ENCODE data around the gene VPS9D1. TPM values are rescaled to one million over a fixed set of nuclear protein-coding genes. Genes with fewer than 3 reads are reported as not detected.

Gene VPS9D1
- total and polyA plus RNA-seq, 2 experiments from 2014 or later = 2.1 to 2.2 TPM

- Histone ChIP-seq H2AFZ (no peak overlapping the region), H4K20me1 (replicated peaks; ENCODE audit: insufficient read depth) (peaks cover 4% of the 10 kb centered on the region; the same call in 1 of the 2 replicates), H3K9me2 (ENCODE audit: insufficient read depth) (no peaks in the 10 kb centered on the region), H3F3A (replicated peaks; ENCODE audit: low read depth) (0 out of 2 replicates have a peak, but pooled peaks cover 6% of the 10 kb centered on the region), H3K27me3 (ENCODE audit: insufficient read depth) (no peaks in the 10 kb centered on the region), H3K27ac (ENCODE audit: low read depth) (no peak overlapping the region), H3K4me2 (no peak overlapping the region), H3K4me3 (no peak overlapping the region), H3K36me3 (ENCODE audit: insufficient read depth) (0 out of 2 replicates have a peak, but pooled peaks cover 2% of the 10 kb centered on the region), H3K79me2 (replicated peaks; ENCODE audit: insufficient read depth) (0 out of 2 replicates have a peak, but pooled peaks cover 2% of the 10 kb centered on the region), H3K4me1 (ENCODE audit: insufficient read depth) (no peaks in the 10 kb centered on the region)
- Mint-ChIP-seq H3K27ac (no peak overlapping the region), H3K9me3 (no peaks in the 10 kb centered on the region), H3K27me3 (ENCODE audit: insufficient read depth, low read depth, poor library complexity) (peaks cover 18% of the 10 kb centered on the region), H3K4me1 (no peaks in the 10 kb centered on the region), H3K4me3 (no peak overlapping the region), H3K36me3 (ENCODE audit: low read depth) (peaks cover 42% of the 10 kb centered on the region)
- no peak for ATAC-seq
- TF ChIP-seq REST (IDR thresholded peaks at IDR 0.05; ENCODE audit: unreplicated experiment) = no peak
- TF ChIP-seq NANOG (IDR thresholded peaks at IDR 0.05; ENCODE audit: borderline replicate concordance) = no peak
- no peak for TF ChIP-seq STAT1 (IDR thresholded peaks at IDR 0.05; ENCODE audit: unreplicated experiment)
- no peak for TF ChIP-seq ETS1 (IDR thresholded peaks at IDR 0.05)
- no peak for TF ChIP-seq ZNF331 (CRISPR knock-in tag; IDR thresholded peaks at IDR 0.05; ENCODE audit: low read depth)
- TF ChIP-seq CREB1 (CRISPR knock-in tag; IDR thresholded peaks at IDR 0.05; ENCODE audit: low read depth) = no peak
- TF ChIP-seq EZH2phosphoT487 (IDR thresholded peaks at IDR 0.05; ENCODE audit: unreplicated experiment) = no peak
- DNase-seq (ENCODE audit: low spot score) = no peak
Measured at GRCh38 chr16:89693289-89693731, 27.4 kb downstream of the VPS9D1 start.

- no peak for ATAC-seq
- 0 out of 2 replicates have a peak, but pooled peaks cover 8% of the 10 kb centered on the region for H3K4me1 ChIP-seq (ENCODE audit: insufficient read depth)
- H3K36me3 Mint-ChIP-seq (ENCODE audit: low read depth) = peaks cover 50% of the 10 kb centered on the region
- H3K4me3 Mint-ChIP-seq = no peak overlapping the region
- no peak for DNase-seq (ENCODE audit: low spot score)
- H3F3A ChIP-seq (replicated peaks; ENCODE audit: low read depth) = 0 out of 2 replicates have a peak, but pooled peaks cover 10% of the 10 kb centered on the region
- peaks cover 7% of the 10 kb centered on the region; the same call in 2 of the 3 replicates for H3K4me1 Mint-ChIP-seq
- no peaks in the 10 kb centered on the region for H3K9me2 ChIP-seq (ENCODE audit: insufficient read depth)
- no peak overlapping the region for H3K27ac ChIP-seq (ENCODE audit: low read depth)
- H3K27me3 Mint-ChIP-seq (ENCODE audit: insufficient read depth, low read depth, poor library complexity) = peaks cover 26% of the 10 kb centered on the region
- H2AFZ ChIP-seq = no peak overlapping the region
- H4K20me1 ChIP-seq (replicated peaks; ENCODE audit: insufficient read depth) = peaks cover 4% of the 10 kb centered on the region; the same call in 1 of the 2 replicates
- H3K4me2 ChIP-seq = no peak overlapping the region
- H3K36me3 ChIP-seq (ENCODE audit: insufficient read depth) = 0 out of 2 replicates have a peak, but pooled peaks cover 2% of the 10 kb centered on the region
- H3K27me3 ChIP-seq (ENCODE audit: insufficient read depth) = no peaks in the 10 kb centered on the region
- peaks cover 12% of the 10 kb centered on the region for H3K79me2 ChIP-seq (replicated peaks; ENCODE audit: insufficient read depth)
- no peak overlapping the region for H3K27ac Mint-ChIP-seq
- no peaks in the 10 kb centered on the region for H3K9me3 Mint-ChIP-seq
- no peak overlapping the region for H3K4me3 ChIP-seq
- TF ChIP-seq EZH2phosphoT487 (IDR thresholded peaks at IDR 0.05; ENCODE audit: unreplicated experiment) = no peak
- TF ChIP-seq JUNB (IDR thresholded peaks at IDR 0.05; ENCODE audit: unreplicated experiment) = no peak
- TF ChIP-seq ETS1 (IDR thresholded peaks at IDR 0.05) = no peak
- no peak for TF ChIP-seq CREB1 (CRISPR knock-in tag; IDR thresholded peaks at IDR 0.05; ENCODE audit: low read depth)
- no peak for TF ChIP-seq ZNF331 (CRISPR knock-in tag; IDR thresholded peaks at IDR 0.05; ENCODE audit: low read depth)
- no peak for TF ChIP-seq POLR2AphosphoS5 (IDR thresholded peaks at IDR 0.05; ENCODE audit: low read depth)
- no peak for TF ChIP-seq NANOG (IDR thresholded peaks at IDR 0.05; ENCODE audit: borderline replicate concordance)
- no peak for TF ChIP-seq STAT1 (IDR thresholded peaks at IDR 0.05; ENCODE audit: unreplicated experiment)
- TF ChIP-seq CTCF (conservative IDR thresholded peaks at IDR 0.05; ENCODE audit: low read depth in 2 of 2) = no peak
- no peak for TF ChIP-seq REST (IDR thresholded peaks at IDR 0.05; ENCODE audit: unreplicated experiment)
Measured at GRCh38 chr16:89691986-89692569, 28.6 kb downstream of the VPS9D1 start.

All from GM23338 (cell line).